ENCODE measurements around the gene KIAA0586. TPM values are rescaled to one million over a fixed set of nuclear protein-coding genes. Genes with fewer than 3 reads are reported as not detected.

Gene KIAA0586
- total RNA-seq = 14.2 and 20.6 TPM in 2 replicates

GRCh38 chr14:58427281-58428117 lies at the start of gene KIAA0586, which contains the start of gene TIMM9:
KIAA0586 (plus strand) TSS chr14:58427719; CDS start chr14:58428265, 546 bp downstream.
TIMM9 (minus strand) TSS chr14:58427531; CDS start chr14:58411945, 15,586 bp downstream.

GRCh38 chr14:58395812-58396788 lies 31.4 kb upstream of the KIAA0586 start, which contains the start of gene TOMM20L:
TOMM20L (plus strand) TSS chr14:58395930; CDS start chr14:58395958, 28 bp downstream.

Other genes with a start within 250 kb of the KIAA0586 start
- 38.9 and 39.5 TPM in 2 replicates for gene ACTR10, start 227.6 kb upstream of the KIAA0586 start, total RNA-seq
- 95.5 and 129 TPM in 2 replicates for gene PSMA3, start 182.9 kb upstream of the KIAA0586 start, total RNA-seq
- 10.9 and 15.2 TPM in 2 replicates for gene ARID4A, start 129.2 kb upstream of the KIAA0586 start, total RNA-seq
- gene TOMM20L, start 31.8 kb upstream of the KIAA0586 start, total RNA-seq = not detected in 2 replicates
- 13.0 and 15.3 TPM in 2 replicates for gene TIMM9, start 188 bp upstream of the KIAA0586 start, total RNA-seq
- 0.18 and 2.0 TPM in 2 replicates for gene DACT1, start 210.2 kb downstream of the KIAA0586 start, total RNA-seq

All from endothelial cell of coronary artery (primary cell).